Measurements from ENCODE around the gene MFGE8. TPM values are rescaled to one million over a fixed set of nuclear protein-coding genes. Genes with fewer than 3 reads are reported as not detected.

MFGE8 gene
- total RNA-seq, 1 donor = 14.4 TPM

DNA sequence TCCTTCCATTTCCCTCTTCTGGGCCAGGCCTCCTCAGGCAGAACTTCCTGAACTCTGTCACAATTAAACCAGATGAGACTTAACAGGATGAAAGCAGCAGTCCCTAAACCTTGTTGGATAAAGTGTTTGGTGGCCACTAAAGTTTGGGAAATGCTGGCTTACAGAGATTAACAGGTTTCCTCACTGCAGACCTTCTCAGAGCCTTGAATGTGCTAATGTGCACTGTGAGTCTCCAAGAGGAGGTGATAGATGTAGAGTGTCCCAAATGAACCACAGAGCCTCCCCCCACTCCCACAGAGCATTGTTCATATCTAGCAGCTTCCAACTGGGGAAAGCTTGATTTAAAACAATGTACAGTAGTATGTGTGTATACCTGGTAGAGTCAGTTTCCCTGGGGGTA, 60.7 kb downstream of the MFGE8 start:
- H3K9me3 ChIP-seq (ENCODE audit: low read depth, low read length) = no peaks in the 10 kb centered on the region
- no peaks in the 10 kb centered on the region for H3K27me3 ChIP-seq (ENCODE audit: insufficient read depth, low read length)
- no peaks in the 10 kb centered on the region for H3K4me1 ChIP-seq (ENCODE audit: insufficient read depth, low read length)
- H3K4me3 ChIP-seq (ENCODE audit: low read length) = no peak overlapping the region

- no peaks in the 10 kb centered on the region for H3K9me3 ChIP-seq (ENCODE audit: low read depth, low read length)
- no peaks in the 10 kb centered on the region for H3K4me1 ChIP-seq (ENCODE audit: insufficient read depth, low read length)
- H3K27me3 ChIP-seq (ENCODE audit: insufficient read depth, low read length) = no peaks in the 10 kb centered on the region
- H3K4me3 ChIP-seq (ENCODE audit: low read length) = no peak overlapping the region
Measured at GRCh38 chr15:88849376-88850072, 63.7 kb downstream of the MFGE8 start.

Other genes with a start within 250 kb of the MFGE8 start
- under 0.01 TPM for gene ACAN, start 109.9 kb downstream of the MFGE8 start, total RNA-seq
- gene HAPLN3, start 17.8 kb downstream of the MFGE8 start, total RNA-seq = 30.7 TPM
- 97.2 TPM for gene ABHD2, start 175.1 kb upstream of the MFGE8 start, total RNA-seq